Nephron (organoid): Measurements from ENCODE around the gene ZNF440.
"Not testable (repeated sequence)": the region's sequence is repeated elsewhere in the genome, so short reads cannot be mapped to it uniquely, and the experiment has no call there.

Source experiments
- H3K27ac Mint-ChIP-seq, 3 experiments: 2 replicates each; pipeline ENCODE4 v1.8.0; 2020; ENCODE audit warnings: mixed read lengths in 3 of 3, mild to moderate bottlenecking in 2 of 3, moderate library complexity in 1 of 3
- H3K27me3 Mint-ChIP-seq: 2 replicates; pipeline ENCODE4 v1.8.0; 2021; ENCODE audit warnings: low read depth, mild to moderate bottlenecking, moderate library complexity, mixed read lengths
- H3K36me3 Mint-ChIP-seq: 2 replicates; pipeline ENCODE4 v1.8.0; 2020; ENCODE audit warnings: low read depth, mixed read lengths
- H3K4me1 Mint-ChIP-seq: 2 replicates; pipeline ENCODE4 v1.8.0; 2020; ENCODE audit warnings: mixed read lengths
- H3K4me3 Mint-ChIP-seq, 3 experiments: 2 replicates each; pipeline ENCODE4 v1.8.0; 2020; ENCODE audit warnings: mild to moderate bottlenecking in 3 of 3, mixed read lengths in 3 of 3, moderate library complexity in 2 of 3
- H3K9me3 Mint-ChIP-seq: 2 replicates; pipeline ENCODE4 v1.8.0; 2020; ENCODE audit warnings: mixed read lengths
- CTCF ChIP-seq, 3 experiments: fragments of 200-600 bp; sonication (generic); IDR thresholded peaks; one replicate each; pipeline ENCODE4 v1.5.0; 2021; ENCODE audit warnings: antibody characterized with exemption in 3 of 3; ENCODE audit not compliant: unreplicated experiment in 3 of 3

Gene ZNF440

GRCh38 chr19:11856596-11857250 is 42.6 kb downstream of the ZNF440 start:
- no peak for TF ChIP-seq CTCF (IDR thresholded peaks at IDR 0.05; ENCODE audit: unreplicated experiment in 3 of 3)
- no peak overlapping the region for H3K4me3 Mint-ChIP-seq
- no peaks in the 10 kb centered on the region for H3K27me3 Mint-ChIP-seq
- peaks cover 8% of the 10 kb centered on the region for H3K9me3 Mint-ChIP-seq
- H3K27ac Mint-ChIP-seq: no peak overlapping the region
- H3K36me3 Mint-ChIP-seq: no peaks in the 10 kb centered on the region
- no peaks in the 10 kb centered on the region for H3K4me1 Mint-ChIP-seq

- no peaks in the 10 kb centered on the region for H3K27me3 Mint-ChIP-seq
- TF ChIP-seq CTCF (IDR thresholded peaks at IDR 0.05; ENCODE audit: unreplicated experiment in 3 of 3): no peak
- no peak overlapping the region for H3K4me3 Mint-ChIP-seq
- no peak overlapping the region for H3K27ac Mint-ChIP-seq
- H3K9me3 Mint-ChIP-seq: peaks cover 29% of the 10 kb centered on the region
- no peaks in the 10 kb centered on the region for H3K4me1 Mint-ChIP-seq
- no peaks in the 10 kb centered on the region for H3K36me3 Mint-ChIP-seq
Observed at GRCh38 chr19:11860721-11861120, 46.6 kb downstream of the ZNF440 start.

GRCh38 chr19:11861301-11861700 is 47.2 kb downstream of the ZNF440 start:
- no peak overlapping the region for H3K4me3 Mint-ChIP-seq
- peaks cover 31% of the 10 kb centered on the region for H3K9me3 Mint-ChIP-seq
- peaks cover 4% of the 10 kb centered on the region for H3K36me3 Mint-ChIP-seq

GRCh38 chr19:11867766-11868165 is 53.7 kb downstream of the ZNF440 start:
- Mint-ChIP-seq H3K36me3 (peaks cover 24% of the 10 kb centered on the region), H3K9me3 (peaks cover 54% of the 10 kb centered on the region)
- not testable (repeated sequence) for H3K27ac Mint-ChIP-seq, H3K27me3 Mint-ChIP-seq, H3K4me1 Mint-ChIP-seq, H3K4me3 Mint-ChIP-seq

More at GRCh38 chr19:11861301-11861700, 47.2 kb downstream of the ZNF440 start:
- H3K27ac Mint-ChIP-seq: no peak overlapping the region
- no peaks in the 10 kb centered on the region for H3K4me1 Mint-ChIP-seq
- TF ChIP-seq CTCF (IDR thresholded peaks at IDR 0.05; ENCODE audit: unreplicated experiment in 3 of 3): no peak
- no peaks in the 10 kb centered on the region for H3K27me3 Mint-ChIP-seq

- peaks cover 53% of the 10 kb centered on the region for H3K9me3 Mint-ChIP-seq
- no peaks in the 10 kb centered on the region for H3K27me3 Mint-ChIP-seq
- no peaks in the 10 kb centered on the region for H3K4me1 Mint-ChIP-seq
- no peak for TF ChIP-seq CTCF (IDR thresholded peaks at IDR 0.05; ENCODE audit: unreplicated experiment in 3 of 3)
- peaks cover 24% of the 10 kb centered on the region for H3K36me3 Mint-ChIP-seq
- no peak overlapping the region for H3K27ac Mint-ChIP-seq
- no peak overlapping the region for H3K4me3 Mint-ChIP-seq
Observed at GRCh38 chr19:11868188-11868587, 54.1 kb downstream of the ZNF440 start.

GRCh38 chr19:11872624-11873023 is 58.6 kb downstream of the ZNF440 start:
- no peak for TF ChIP-seq CTCF (IDR thresholded peaks at IDR 0.05; ENCODE audit: unreplicated experiment in 3 of 3)
- Mint-ChIP-seq H3K4me1 (no peaks in the 10 kb centered on the region), H3K9me3 (peaks cover 25% of the 10 kb centered on the region), H3K36me3 (peaks cover 14% of the 10 kb centered on the region), H3K4me3 (no peak overlapping the region), H3K27ac (no peak overlapping the region), H3K27me3 (peaks cover 4% of the 10 kb centered on the region)
